Cortex of kidney (tissue), 1 donor: ENCODE results near the gene ZC3H6.
"Not testable (repeated sequence)": the region's sequence is repeated elsewhere in the genome, so short reads cannot be mapped to it uniquely, and the experiment has no call there.

Source experiments
- DNase-seq: peaks from one replicate; lab custom pipeline; 2025; lab: John Stamatoyannopoulos, UW

Gene ZC3H6

GRCh38 chr2:112321375-112322320 lies 46.3 kb downstream of the ZC3H6 start:
- DNase-seq = no peak

- no peak for DNase-seq
Observed at GRCh38 chr2:112322919-112323318, 47.5 kb downstream of the ZC3H6 start.

GRCh38 chr2:112332123-112332696 lies 56.8 kb downstream of the ZC3H6 start:
- DNase-seq = no peak

GRCh38 chr2:112335600-112335999 lies 60.2 kb downstream of the ZC3H6 start:
- no peak for DNase-seq

- DNase-seq = no peak
Observed at GRCh38 chr2:112339986-112340385, 64.6 kb downstream of the ZC3H6 start.

- DNase-seq = no peak
Observed at GRCh38 chr2:112340475-112341267, 65.3 kb downstream of the ZC3H6 start.

- no peak for DNase-seq
Observed at GRCh38 chr2:112342067-112342550, 66.7 kb downstream of the ZC3H6 start.

- no peak for DNase-seq
Observed at GRCh38 chr2:112343827-112344585, 68.6 kb downstream of the ZC3H6 start.

- no peak for DNase-seq
Observed at GRCh38 chr2:112345030-112346027, 69.9 kb downstream of the ZC3H6 start.

- not testable (repeated sequence) for DNase-seq
Observed at GRCh38 chr2:112352292-112352691, 76.9 kb downstream of the ZC3H6 start.

- DNase-seq = not testable (repeated sequence)
Observed at GRCh38 chr2:112352809-112353603, 77.6 kb downstream of the ZC3H6 start.

- DNase-seq = not testable (repeated sequence)
Observed at GRCh38 chr2:112354335-112354734, 78.9 kb downstream of the ZC3H6 start.

GRCh38 chr2:112360055-112360454 lies 84.7 kb downstream of the ZC3H6 start:
- not testable (repeated sequence) for DNase-seq
